ENCODE data around the gene RABL3.
"Not testable (repeated sequence)": the region's sequence is repeated elsewhere in the genome, so short reads cannot be mapped to it uniquely, and the experiment has no call there.

Gene RABL3
- total RNA-seq = 23.4 to 63.5 (median 44.0) reads per million in 9 experiments

DNA sequence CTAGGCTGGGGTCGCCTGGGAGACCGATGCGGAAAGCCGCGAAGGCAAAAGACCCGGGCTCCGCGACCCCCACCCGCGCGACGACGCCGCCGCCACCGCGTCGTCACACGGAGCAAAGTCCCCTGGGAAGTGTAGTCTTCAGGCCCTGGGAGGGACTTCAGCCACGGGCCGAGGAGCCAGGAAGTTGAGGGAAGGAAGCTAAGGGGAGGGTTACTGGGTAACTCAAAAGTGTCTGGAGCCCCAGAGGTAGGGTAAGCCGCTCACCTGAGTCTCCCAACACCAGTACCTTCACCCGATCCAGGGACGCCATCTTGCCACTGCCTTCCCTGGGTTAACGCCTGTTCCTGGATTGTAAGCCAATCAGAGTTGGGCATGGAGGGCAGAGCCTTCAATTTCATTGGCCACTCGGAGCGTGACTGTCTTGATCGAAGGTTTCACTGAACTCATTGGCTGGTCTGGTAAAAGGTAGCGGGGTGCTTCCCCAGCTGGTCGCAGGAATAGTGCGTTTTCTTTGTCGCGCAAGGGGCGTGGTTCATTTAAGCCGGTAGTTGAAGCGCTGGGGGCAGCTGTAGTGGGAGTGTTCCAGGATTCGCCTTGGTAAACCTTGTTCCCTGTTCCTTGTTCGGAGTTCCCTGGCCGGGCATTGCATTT lies at the start of gene RABL3, which contains the start of gene GTF2E1:
RABL3 (minus strand) TSS at position 319 of the 651 bp plus-strand sequence; CDS start at position 310, 9 bp downstream.
GTF2E1 (plus strand) TSS at position 547 of the 651 bp plus-strand sequence. CDS start 7,809 bp downstream, outside the sequence.
- Mint-ChIP-seq H3K4me3 (peak within 1 kb of the TSS; percentile 93 to 94), H3K36me3 (ENCODE audit: insufficient read depth) (peaks cover 13% of the 10 kb centered on the region), H3K9me3 (no peaks in the 10 kb centered on the region), H3K4me1 (ENCODE audit: low read depth in 2 of 2) (peaks cover 20 to 27% of the 10 kb centered on the region in 2 donors), H3K27ac (peak within 1 kb of the TSS; percentile 97 to 100), H3K27me3 (no peaks in the 10 kb centered on the region)
- peak; percentile 94 for ATAC-seq (replicated peaks)
- DNase-seq = peak; percentile 97 to 99 (median 98)

DNA sequence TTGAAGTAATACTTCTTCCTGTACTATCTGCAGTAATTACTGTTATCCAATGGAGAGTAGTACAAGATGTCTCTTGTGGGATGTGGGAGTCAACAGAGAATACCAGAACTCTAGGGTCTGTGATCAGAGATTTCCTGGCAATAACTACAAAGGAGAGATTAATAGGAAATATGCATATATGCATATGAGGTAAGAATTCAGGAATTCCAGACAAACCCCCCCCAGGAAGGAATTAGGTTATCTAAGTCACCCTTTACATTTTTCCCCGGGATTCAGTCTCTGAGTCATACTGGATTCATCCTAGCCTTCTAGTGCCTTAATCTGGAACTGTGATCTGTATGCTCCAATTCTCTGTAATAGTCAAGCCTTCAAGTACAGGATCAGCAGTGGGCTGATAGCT lies 49.6 kb upstream of the RABL3 start:
- no peaks in the 10 kb centered on the region for H3K4me1 Mint-ChIP-seq (ENCODE audit: low read depth in 2 of 2)
- no peak overlapping the region for H3K4me3 Mint-ChIP-seq
- peak overlapping the region in 1 of 2 donors; percentile 5 for H3K27ac Mint-ChIP-seq
- H3K9me3 Mint-ChIP-seq = no peaks in the 10 kb centered on the region
- H3K36me3 Mint-ChIP-seq (ENCODE audit: insufficient read depth) = no peaks in the 10 kb centered on the region
- DNase-seq = no peak
- ATAC-seq (replicated peaks) = no peak
- H3K27me3 Mint-ChIP-seq = peaks cover 0 to 8% of the 10 kb centered on the region in 2 donors

DNA sequence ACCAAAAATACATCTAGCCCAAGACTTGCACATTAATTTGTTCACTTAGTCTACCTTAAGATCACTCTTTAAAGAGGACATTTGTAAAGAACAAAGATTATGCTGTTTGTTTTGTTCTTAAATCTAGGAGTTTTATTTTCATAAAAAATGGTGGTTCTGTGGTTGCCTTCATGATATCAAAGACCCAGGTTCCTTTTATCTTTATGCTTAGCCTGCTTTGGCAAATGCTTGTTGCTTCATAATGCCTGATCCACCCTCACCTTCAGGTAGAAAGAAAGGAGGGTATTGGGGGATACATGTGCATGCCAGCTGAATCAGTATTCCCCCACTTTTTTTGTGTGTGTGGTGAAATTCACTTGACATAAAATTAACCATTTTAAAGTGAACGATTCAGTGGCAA lies 48.7 kb upstream of the RABL3 start:
- Mint-ChIP-seq H3K27me3 (no peaks in the 10 kb centered on the region), H3K27ac (no peak overlapping the region)
- ATAC-seq (replicated peaks) = no peak

DNA sequence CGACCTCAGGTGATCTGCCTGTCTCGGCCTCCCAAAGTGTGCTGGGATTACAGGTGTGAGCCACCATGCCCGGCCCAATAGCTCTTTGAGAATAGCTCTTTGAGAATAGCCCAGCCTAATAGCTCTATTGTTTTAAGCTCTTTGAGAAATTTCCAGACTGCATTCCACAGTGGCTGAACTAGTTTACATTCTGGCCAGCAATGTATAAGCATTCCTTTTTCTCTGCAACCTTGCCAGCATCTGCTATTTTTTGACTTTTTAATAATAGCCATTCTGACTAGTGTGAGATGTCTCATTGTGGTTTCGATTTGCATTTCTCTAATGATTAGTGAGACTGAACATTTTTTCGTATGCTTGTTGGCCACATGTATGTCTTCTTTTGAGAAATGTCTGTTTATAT lies 43.5 kb upstream of the RABL3 start:
- H3K27ac Mint-ChIP-seq; DNase-seq; H3K27me3 Mint-ChIP-seq; H3K36me3 Mint-ChIP-seq (ENCODE audit: insufficient read depth); ATAC-seq (replicated peaks); H3K4me1 Mint-ChIP-seq (ENCODE audit: low read depth in 2 of 2); H3K4me3 Mint-ChIP-seq; H3K9me3 Mint-ChIP-seq: not testable (repeated sequence)

More for the DNA sequence above, 48.7 kb upstream of the RABL3 start:
- Mint-ChIP-seq H3K4me1 (ENCODE audit: low read depth in 2 of 2) (no peaks in the 10 kb centered on the region), H3K36me3 (ENCODE audit: insufficient read depth) (no peaks in the 10 kb centered on the region), H3K4me3 (no peak overlapping the region), H3K9me3 (no peaks in the 10 kb centered on the region)
- DNase-seq = no peak

GRCh38 chr3:120780977-120781376 lies 38.7 kb upstream of the RABL3 start:
- DNase-seq (no peak), ATAC-seq (replicated peaks) (no peak)
- Mint-ChIP-seq H3K9me3 (no peaks in the 10 kb centered on the region), H3K36me3 (ENCODE audit: insufficient read depth) (peaks cover 13% of the 10 kb centered on the region), H3K4me1 (ENCODE audit: low read depth in 2 of 2) (peaks cover 0 to 3% of the 10 kb centered on the region in 2 donors), H3K4me3 (no peak overlapping the region), H3K27ac (no peak overlapping the region), H3K27me3 (no peaks in the 10 kb centered on the region)

GRCh38 chr3:120778776-120779175 lies 36.5 kb upstream of the RABL3 start:
- no peak for ATAC-seq (replicated peaks)
- H3K4me3 Mint-ChIP-seq = no peak overlapping the region
- H3K27ac Mint-ChIP-seq = no peak overlapping the region
- no peaks in the 10 kb centered on the region for H3K27me3 Mint-ChIP-seq
- DNase-seq = no peak
- H3K36me3 Mint-ChIP-seq (ENCODE audit: insufficient read depth) = peaks cover 13% of the 10 kb centered on the region
- no peaks in the 10 kb centered on the region for H3K9me3 Mint-ChIP-seq
- peaks cover 0 to 3% of the 10 kb centered on the region in 2 donors for H3K4me1 Mint-ChIP-seq (ENCODE audit: low read depth in 2 of 2)

DNA sequence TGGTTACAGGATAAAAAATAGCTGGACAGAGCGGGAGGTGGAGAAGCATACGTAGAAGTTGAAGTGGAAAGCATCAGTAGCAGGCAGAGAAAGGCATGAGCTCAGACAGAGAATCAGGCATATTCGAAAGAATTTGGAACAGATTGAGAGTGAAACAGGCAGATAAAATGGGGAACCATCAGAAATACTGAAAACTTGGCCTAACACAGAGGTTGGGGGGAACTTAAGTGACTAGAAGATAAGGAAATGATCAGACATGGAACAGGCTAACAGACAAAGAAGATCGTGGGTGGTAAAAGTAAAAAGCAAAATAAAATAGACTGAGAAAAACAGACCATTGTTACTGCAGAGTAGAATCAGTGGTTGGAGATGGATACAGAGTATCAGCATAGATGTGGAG lies 33.1 kb upstream of the RABL3 start:
- H3K4me1 Mint-ChIP-seq (ENCODE audit: low read depth in 2 of 2) = peaks cover 2 to 3% of the 10 kb centered on the region in 2 donors
- H3K27me3 Mint-ChIP-seq = no peaks in the 10 kb centered on the region
- no peaks in the 10 kb centered on the region for H3K9me3 Mint-ChIP-seq
- H3K27ac Mint-ChIP-seq = no peak overlapping the region
- ATAC-seq (replicated peaks) (no peak), DNase-seq (no peak)
- no peak overlapping the region for H3K4me3 Mint-ChIP-seq
- peaks cover 8% of the 10 kb centered on the region for H3K36me3 Mint-ChIP-seq (ENCODE audit: insufficient read depth)

GRCh38 chr3:120773932-120774331 lies 31.6 kb upstream of the RABL3 start:
- H3K9me3 Mint-ChIP-seq = no peaks in the 10 kb centered on the region

DNA sequence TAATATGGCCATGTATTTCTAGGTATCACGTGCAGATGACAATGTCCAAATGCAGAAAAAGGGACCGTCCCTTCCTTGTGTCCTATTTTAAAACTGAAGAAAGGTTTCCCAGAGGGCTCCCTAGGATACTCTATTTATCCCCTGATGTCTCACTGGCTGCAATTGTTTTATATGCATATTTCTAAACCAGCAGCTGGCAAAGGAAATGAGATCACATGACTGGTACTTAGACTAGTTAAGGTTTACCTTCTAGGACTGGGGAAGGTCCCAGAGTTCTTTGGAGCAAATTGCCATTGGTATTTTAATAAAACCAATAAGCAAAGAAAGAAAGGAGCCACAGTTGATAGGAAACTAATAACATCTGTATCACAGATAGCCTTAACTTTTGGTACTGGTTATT lies 29.8 kb upstream of the RABL3 start:
- no peak overlapping the region for H3K27ac Mint-ChIP-seq
- no peaks in the 10 kb centered on the region for H3K9me3 Mint-ChIP-seq
- no peak for ATAC-seq (replicated peaks)
- H3K4me1 Mint-ChIP-seq (ENCODE audit: low read depth in 2 of 2) = peaks cover 7 to 19% of the 10 kb centered on the region in 2 donors
- no peaks in the 10 kb centered on the region for H3K27me3 Mint-ChIP-seq
- DNase-seq = no peak
- H3K4me3 Mint-ChIP-seq = no peak overlapping the region
- H3K36me3 Mint-ChIP-seq (ENCODE audit: insufficient read depth) = peaks cover 3% of the 10 kb centered on the region

More at GRCh38 chr3:120773932-120774331, 31.6 kb upstream of the RABL3 start:
- ATAC-seq (replicated peaks) (no peak), DNase-seq (no peak)
- Mint-ChIP-seq H3K36me3 (ENCODE audit: insufficient read depth) (peaks cover 5% of the 10 kb centered on the region), H3K4me1 (ENCODE audit: low read depth in 2 of 2) (peaks cover 2 to 11% of the 10 kb centered on the region in 2 donors), H3K27ac (no peak overlapping the region), H3K27me3 (no peaks in the 10 kb centered on the region), H3K4me3 (no peak overlapping the region)

DNA sequence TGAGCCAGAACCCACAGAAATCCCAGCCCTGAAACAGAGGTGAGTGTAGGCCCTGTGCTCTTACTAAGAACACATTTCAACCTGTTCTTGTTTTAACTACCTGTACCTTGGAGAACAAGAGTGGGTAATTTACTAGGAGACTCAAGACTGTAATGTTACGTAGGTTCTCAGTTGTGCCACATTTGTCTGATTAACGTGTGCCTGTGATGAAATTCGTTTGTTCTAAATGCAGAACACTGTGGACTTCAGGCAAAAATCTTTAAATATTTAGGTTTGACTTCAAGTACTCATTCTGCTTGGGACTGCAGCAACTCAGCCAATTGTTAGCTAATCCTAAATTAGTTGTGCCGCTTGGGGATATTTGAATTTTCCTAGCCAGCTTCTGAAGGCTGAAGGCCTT lies 28.6 kb upstream of the RABL3 start:
- peaks cover 11 to 26% of the 10 kb centered on the region in 2 donors for H3K4me1 Mint-ChIP-seq (ENCODE audit: low read depth in 2 of 2)
- H3K36me3 Mint-ChIP-seq (ENCODE audit: insufficient read depth) = peaks cover 3% of the 10 kb centered on the region
- no peak for DNase-seq
- H3K9me3 Mint-ChIP-seq = no peaks in the 10 kb centered on the region
- no peak for ATAC-seq (replicated peaks)
- no peak overlapping the region for H3K4me3 Mint-ChIP-seq
- H3K27ac Mint-ChIP-seq = no peak overlapping the region
- H3K27me3 Mint-ChIP-seq = no peaks in the 10 kb centered on the region

DNA sequence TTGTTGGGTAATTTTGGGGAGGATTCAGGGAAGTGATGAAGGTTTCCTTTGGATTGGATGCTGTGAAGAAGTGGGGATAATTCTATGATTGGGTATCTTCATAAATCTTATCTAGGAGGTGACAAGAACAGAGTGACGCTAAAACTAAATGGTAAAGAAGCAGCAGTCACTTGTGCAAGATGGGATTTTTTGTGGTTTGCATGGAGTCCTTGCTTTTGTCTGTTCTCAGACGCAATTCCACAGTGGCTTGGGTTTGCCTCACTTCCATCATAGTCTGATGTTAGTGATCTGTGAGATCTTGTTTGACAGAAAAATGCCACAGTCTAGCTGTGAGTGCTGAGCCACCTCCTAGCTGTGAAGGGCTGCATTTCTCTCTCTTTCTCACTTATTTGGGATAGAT lies 27.1 kb upstream of the RABL3 start:
- Mint-ChIP-seq H3K36me3 (ENCODE audit: insufficient read depth) (peaks cover 3% of the 10 kb centered on the region), H3K27ac (no peak overlapping the region), H3K4me3 (no peak overlapping the region), H3K9me3 (no peaks in the 10 kb centered on the region), H3K27me3 (no peaks in the 10 kb centered on the region), H3K4me1 (ENCODE audit: low read depth in 2 of 2) (peaks cover 11 to 31% of the 10 kb centered on the region in 2 donors)
- no peak for DNase-seq
- ATAC-seq (replicated peaks) = no peak

DNA sequence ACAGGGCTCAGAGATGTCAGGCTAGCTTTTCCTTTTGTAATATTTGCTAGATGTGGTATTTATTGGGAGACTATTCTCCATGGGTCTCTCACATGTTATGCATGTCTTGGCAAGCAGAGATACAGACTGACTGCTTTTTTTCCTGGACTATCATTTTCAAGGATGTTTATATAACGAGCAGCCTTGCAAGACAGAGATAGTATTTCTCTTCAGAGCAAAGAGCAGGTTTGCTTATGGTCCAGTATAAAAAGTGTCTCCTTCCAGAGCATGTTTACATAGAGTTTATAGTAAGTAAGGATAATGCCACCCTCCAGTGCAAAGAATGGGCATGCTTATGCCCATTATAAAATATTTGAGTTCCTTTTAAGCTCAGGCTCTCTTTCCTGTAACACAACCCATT lies 24.8 kb upstream of the RABL3 start:
- ATAC-seq (replicated peaks) (no peak), DNase-seq (no peak)
- Mint-ChIP-seq H3K27ac (no peak overlapping the region), H3K27me3 (no peaks in the 10 kb centered on the region), H3K9me3 (no peaks in the 10 kb centered on the region), H3K4me3 (no peak overlapping the region), H3K36me3 (ENCODE audit: insufficient read depth) (peaks cover 3% of the 10 kb centered on the region), H3K4me1 (ENCODE audit: low read depth in 2 of 2) (peaks cover 22 to 47% of the 10 kb centered on the region in 2 donors)

GRCh38 chr3:120766576-120766975 lies 24.3 kb upstream of the RABL3 start:
- no peaks in the 10 kb centered on the region for H3K27me3 Mint-ChIP-seq
- H3K27ac Mint-ChIP-seq = no peak overlapping the region

DNA sequence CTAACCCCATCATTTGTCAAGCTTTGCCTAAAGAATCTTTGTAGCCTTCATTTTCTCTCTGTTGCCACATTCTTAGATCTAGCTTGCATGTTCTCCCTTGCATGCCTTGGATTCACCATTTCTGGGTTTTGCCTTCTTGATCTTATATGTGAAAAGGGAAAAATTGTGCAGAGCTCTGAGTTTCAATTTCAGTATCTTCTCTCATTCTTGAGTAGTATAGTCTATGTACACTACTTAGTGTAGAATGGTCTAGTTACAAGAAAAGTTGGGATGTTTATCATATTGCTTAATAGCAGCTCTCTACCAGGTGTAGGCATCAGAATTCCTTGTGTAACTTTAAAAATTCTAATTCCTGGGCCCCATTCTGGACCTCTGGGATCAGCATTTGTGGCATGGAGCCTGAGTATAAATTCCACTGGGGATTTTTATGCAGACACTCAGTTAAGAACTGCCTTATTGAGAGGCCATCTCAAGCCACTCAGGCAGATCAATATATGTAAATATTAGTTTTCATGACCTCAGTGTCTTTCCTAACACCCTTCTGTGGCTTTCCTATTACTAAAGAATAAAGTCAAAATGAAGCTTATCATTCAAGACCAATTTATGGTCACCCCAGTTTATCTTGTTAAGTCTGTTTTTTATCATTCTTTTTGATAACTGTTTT lies 23.6 kb upstream of the RABL3 start:
- no peak for DNase-seq
- ATAC-seq (replicated peaks) = no peak
- Mint-ChIP-seq H3K27ac (no peak overlapping the region), H3K9me3 (no peaks in the 10 kb centered on the region), H3K4me1 (ENCODE audit: low read depth in 2 of 2) (peaks cover 31 to 56% of the 10 kb centered on the region in 2 donors), H3K4me3 (no peak overlapping the region), H3K36me3 (ENCODE audit: insufficient read depth) (peaks cover 3% of the 10 kb centered on the region), H3K27me3 (no peaks in the 10 kb centered on the region)

More at GRCh38 chr3:120766576-120766975, 24.3 kb upstream of the RABL3 start:
- no peak for DNase-seq
- Mint-ChIP-seq H3K4me3 (no peak overlapping the region), H3K9me3 (no peaks in the 10 kb centered on the region), H3K4me1 (ENCODE audit: low read depth in 2 of 2) (peaks cover 25 to 50% of the 10 kb centered on the region in 2 donors), H3K36me3 (ENCODE audit: insufficient read depth) (peaks cover 5% of the 10 kb centered on the region)
- ATAC-seq (replicated peaks) = no peak
